Measurements from ENCODE around the gene CALML3. TPM values are rescaled to one million over a fixed set of nuclear protein-coding genes. Genes with fewer than 3 reads are reported as not detected.

CALML3 gene
- total and polyA plus RNA-seq, 2 of the 8 experiments (the other 6 are each of a cell fraction or from before 2014, with no cell fraction given): not detected

DNA sequence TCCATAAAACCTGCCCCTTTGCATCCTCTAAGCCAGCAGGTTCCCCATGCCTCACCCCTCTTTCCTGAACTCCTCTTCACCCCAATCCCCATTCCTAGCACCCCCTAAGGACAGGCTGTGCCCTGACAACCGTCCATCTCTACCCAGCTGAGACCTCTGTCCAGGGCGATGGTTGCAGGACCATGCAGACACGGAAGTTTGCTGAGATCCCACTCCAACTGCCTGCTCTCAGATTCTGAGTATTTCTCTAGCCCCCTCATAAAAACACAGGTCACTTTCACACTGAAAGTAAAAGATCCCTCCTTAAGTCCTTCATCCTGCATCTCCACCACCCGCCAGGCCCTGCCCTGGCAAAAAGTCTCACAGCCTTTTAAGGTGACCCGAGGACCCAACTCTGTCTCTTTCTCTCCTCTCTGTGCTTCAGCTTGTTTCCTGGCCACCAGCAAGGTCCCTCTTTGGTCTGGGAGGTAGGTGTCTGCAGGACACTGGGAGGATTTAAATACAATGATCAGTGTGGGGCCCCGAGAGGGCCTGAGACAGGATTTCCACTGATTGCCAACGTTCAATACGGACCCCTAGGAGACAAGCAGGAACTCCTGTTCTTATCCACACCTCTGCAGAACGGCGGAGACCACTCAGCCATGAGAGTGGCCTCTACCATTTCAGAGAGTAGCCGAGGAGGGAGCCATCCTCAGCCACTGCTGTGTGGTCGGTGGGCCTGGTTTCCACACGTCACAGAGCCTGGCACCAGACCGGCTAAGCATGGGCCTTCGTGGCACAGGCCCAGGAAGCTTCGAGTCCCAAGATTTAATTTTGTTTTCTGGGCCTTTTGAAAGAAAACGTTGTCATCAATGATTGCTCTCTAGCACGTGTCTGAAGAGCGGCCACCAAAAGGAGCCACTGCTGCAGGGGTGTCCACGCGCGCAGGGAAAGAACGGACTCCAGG lies 27.9 kb downstream of the CALML3 start:
- H3K23ac ChIP-seq (ENCODE audit: insufficient read length): no peak overlapping the region
- DNase-seq (ENCODE audit: low read depth in 1 of 2, low spot score in 2 of 2) (no peak), FAIRE-seq (no peak)
- H2BK5ac ChIP-seq (ENCODE audit: low read depth, low read length): no peak overlapping the region
- no peaks in the 10 kb centered on the region for H3K36me3 ChIP-seq (ENCODE audit: control insufficient read depth in 2 of 4, insufficient read depth in 4 of 4, low read length in 3 of 4)
- no peak overlapping the region for H2BK120ac ChIP-seq (replicated peaks; ENCODE audit: low read depth, low read length)
- no peak overlapping the region for H3K27ac ChIP-seq (ENCODE audit: low read depth, low read length)
- no peaks in the 10 kb centered on the region for H3K27me3 ChIP-seq (replicated peaks in 1 of 4; ENCODE audit: control insufficient read depth in 3 of 4, extremely low read depth in 1 of 4, insufficient read depth in 3 of 4, low read length in 3 of 4)
- H3K4me3 ChIP-seq (ENCODE audit: extremely low read depth in 1 of 4, insufficient read depth in 2 of 4, low read depth in 3 of 4, low read length in 4 of 4): no peak overlapping the region
- H3K14ac ChIP-seq (ENCODE audit: insufficient read length): no peak overlapping the region
- peaks cover 0 to 5% (median 0%) of the 10 kb centered on the region in 4 experiments; a peak in 2 of 7 replicates for H3K4me1 ChIP-seq (replicated peaks in 1 of 4; ENCODE audit: control insufficient read depth in 3 of 4, insufficient read depth in 4 of 4, low read length in 3 of 4)
- no peak overlapping the region for H4K8ac ChIP-seq (ENCODE audit: extremely low read depth, insufficient read depth, low read length)
- ChIA-PET CTCF (ENCODE audit: partially characterized antibody) (interaction anchor here (1.0 kb wide), 1 partner anchor 70 kb away, joined by 3 read pairs; no protein-coding TSS in a partner anchor), POLR2A (ENCODE audit: partially characterized antibody) (no interaction called here)
- H3K4ac ChIP-seq (replicated peaks; ENCODE audit: insufficient read length, low read depth, low read length): no peak overlapping the region
- no peak overlapping the region for H2AFZ ChIP-seq (ENCODE audit: low read length)
- H3K79me1 ChIP-seq (ENCODE audit: low read depth, low read length): no peaks in the 10 kb centered on the region
- no peak overlapping the region for H2BK20ac ChIP-seq (ENCODE audit: low read length)
- H2BK15ac ChIP-seq (ENCODE audit: low read length): no peak overlapping the region
- 92% methylated on average over 22 of the region's 23 CpGs; no CpG with 5 or more reads in 1 of the 2 experiments for WGBS, 2 experiments (ENCODE audit: extremely low coverage in 1 of 2, insufficient coverage in 1 of 2, insufficient read length in 1 of 2, insufficient replicate concordance in 2 of 2, low coverage in 1 of 2, low lambda C conversion rate in 2 of 2, missing lambda C conversion rate in 1 of 2)
- H4K20me1 ChIP-seq (replicated peaks in 1 of 2; ENCODE audit: control insufficient read depth in 1 of 2, insufficient read depth in 2 of 2, low read length in 2 of 2): no peaks in the 10 kb centered on the region
- H3K9ac ChIP-seq (replicated peaks in 1 of 4; ENCODE audit: extremely low read depth in 1 of 4, low read depth in 3 of 4, low read length in 3 of 4): no peak overlapping the region
- no peak overlapping the region for H4K91ac ChIP-seq (replicated peaks; ENCODE audit: insufficient read length, low read length)
- no peaks in the 10 kb centered on the region for H3K79me2 ChIP-seq (ENCODE audit: control insufficient read depth in 1 of 2, insufficient read depth in 2 of 2, low read length in 2 of 2)
- H2AK5ac ChIP-seq (ENCODE audit: low read depth, low read length): no peak overlapping the region
- H3K18ac ChIP-seq (ENCODE audit: extremely low read depth, low read length): no peak overlapping the region
- no peaks in the 10 kb centered on the region; the same call in 1 of the 2 replicates for H3K23me2 ChIP-seq (ENCODE audit: low read depth, low read length)
- no peaks in the 10 kb centered on the region for H3K9me3 ChIP-seq (ENCODE audit: insufficient read depth in 2 of 2, low read depth in 1 of 2, low read length in 1 of 2)
- no peak overlapping the region for H2BK12ac ChIP-seq (ENCODE audit: low read depth, low read length)
- no peak overlapping the region for H3K4me2 ChIP-seq (ENCODE audit: insufficient read depth in 1 of 2, low read depth in 2 of 2, low read length in 2 of 2)
- no peak overlapping the region for H4K5ac ChIP-seq (ENCODE audit: insufficient read length, low read depth, low read length)
- no peak overlapping the region for H3K56ac ChIP-seq (replicated peaks; ENCODE audit: insufficient read length, low read depth, low read length)
- TF ChIP-seq ZNF274 (IDR thresholded peaks at IDR 0.05; ENCODE audit: borderline replicate concordance, extremely low read depth, low read length) (no peak), BACH1 (IDR thresholded peaks at IDR 0.05; ENCODE audit: low read length) (no peak), CBX5 (IDR thresholded peaks at IDR 0.05; ENCODE audit: low read depth, low read length) (no peak), EGR1 (IDR thresholded peaks at IDR 0.05; ENCODE audit: borderline replicate concordance, low read depth, low read length) (no peak), SRF (IDR thresholded peaks at IDR 0.05; ENCODE audit: low read depth, low read length) (no peak), TEAD4 (IDR thresholded peaks at IDR 0.05; ENCODE audit: low read depth, low read length) (no peak), NRF1 (IDR thresholded peaks at IDR 0.05; ENCODE audit: low read depth, low read length) (no peak), TAF7 (optimal IDR thresholded peaks at IDR 0.05; ENCODE audit: borderline replicate concordance, low read depth, low read length) (no peak), POLR2AphosphoS5 (IDR thresholded peaks at IDR 0.05; ENCODE audit: low read depth, low read length) (no peak)
- TF ChIP-seq, protein P1, sequence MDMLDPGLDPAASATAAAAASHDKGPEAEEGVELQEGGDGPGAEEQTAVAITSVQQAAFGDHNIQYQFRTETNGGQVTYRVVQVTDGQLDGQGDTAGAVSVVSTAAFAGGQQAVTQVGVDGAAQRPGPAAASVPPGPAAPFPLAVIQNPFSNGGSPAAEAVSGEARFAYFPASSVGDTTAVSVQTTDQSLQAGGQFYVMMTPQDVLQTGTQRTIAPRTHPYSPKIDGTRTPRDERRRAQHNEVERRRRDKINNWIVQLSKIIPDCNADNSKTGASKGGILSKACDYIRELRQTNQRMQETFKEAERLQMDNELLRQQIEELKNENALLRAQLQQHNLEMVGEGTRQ (IDR thresholded peaks at IDR 0.05; ENCODE audit: low read length): no peak
- TF ChIP-seq, protein P2, sequence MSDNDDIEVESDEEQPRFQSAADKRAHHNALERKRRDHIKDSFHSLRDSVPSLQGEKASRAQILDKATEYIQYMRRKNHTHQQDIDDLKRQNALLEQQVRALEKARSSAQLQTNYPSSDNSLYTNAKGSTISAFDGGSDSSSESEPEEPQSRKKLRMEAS (IDR thresholded peaks at IDR 0.05): no peak

Measured in H1 (cell line).